GM12878 (cell line): ENCODE results near the gene HP1BP3.

ENCODE experiments used
- CREB1 ChIP-seq: IDR thresholded peaks from 2 replicates; pipeline ENCODE4 v1.6.1; 2012; ENCODE audit warnings: low read depth, mild to moderate bottlenecking, inconsistent platforms
- CTCF ChIP-seq, 3 experiments: IDR thresholded peaks in 2 of 3; conservative IDR thresholded peaks in 1 of 3; 2 replicates each; pipeline ENCODE4 v1.5.1; 2011; ENCODE audit warnings: low read depth in 3 of 3, low read length in 3 of 3, mild to moderate bottlenecking in 3 of 3, control low read depth in 2 of 3, moderate library complexity in 2 of 3, inconsistent platforms in 1 of 3, mixed read lengths in 1 of 3; ENCODE audit not compliant: control insufficient read depth in 2 of 3, insufficient read depth in 1 of 3; ENCODE audit errors: extremely low read depth in 1 of 3
- EGR1 ChIP-seq, 2 experiments: IDR thresholded peaks; 1 replicate in 1 of 2; 2 replicates in 1 of 2; pipeline ENCODE4 v1.6.1; 2011 to 2012; ENCODE audit warnings: low read depth in 2 of 2, low read length in 2 of 2, borderline replicate concordance in 1 of 2, mild to moderate bottlenecking in 1 of 2, moderate library complexity in 1 of 2
- POLR2A ChIP-seq: IDR thresholded peaks from 2 replicates; pipeline ENCODE4 v1.6.1; 2011; ENCODE audit warnings: low read depth, mild to moderate bottlenecking, low read length
- SMAD1 ChIP-seq: fragments of 450-650 bp; IDR thresholded peaks from 2 replicates; pipeline ENCODE4 v1.6.1; 2018; ENCODE audit warnings: mild to moderate bottlenecking, low read depth; ENCODE audit not compliant: partially characterized antibody
- TAF1 ChIP-seq: IDR thresholded peaks from 2 replicates; pipeline ENCODE4 v1.6.1; 2011; ENCODE audit warnings: mild to moderate bottlenecking, low read depth, low read length, borderline replicate concordance
- ZZZ3 ChIP-seq: IDR thresholded peaks from 2 replicates; pipeline ENCODE4 v1.6.1; 2011; ENCODE audit warnings: low read depth; ENCODE audit not compliant: control insufficient read depth, insufficient read length

DNA sequence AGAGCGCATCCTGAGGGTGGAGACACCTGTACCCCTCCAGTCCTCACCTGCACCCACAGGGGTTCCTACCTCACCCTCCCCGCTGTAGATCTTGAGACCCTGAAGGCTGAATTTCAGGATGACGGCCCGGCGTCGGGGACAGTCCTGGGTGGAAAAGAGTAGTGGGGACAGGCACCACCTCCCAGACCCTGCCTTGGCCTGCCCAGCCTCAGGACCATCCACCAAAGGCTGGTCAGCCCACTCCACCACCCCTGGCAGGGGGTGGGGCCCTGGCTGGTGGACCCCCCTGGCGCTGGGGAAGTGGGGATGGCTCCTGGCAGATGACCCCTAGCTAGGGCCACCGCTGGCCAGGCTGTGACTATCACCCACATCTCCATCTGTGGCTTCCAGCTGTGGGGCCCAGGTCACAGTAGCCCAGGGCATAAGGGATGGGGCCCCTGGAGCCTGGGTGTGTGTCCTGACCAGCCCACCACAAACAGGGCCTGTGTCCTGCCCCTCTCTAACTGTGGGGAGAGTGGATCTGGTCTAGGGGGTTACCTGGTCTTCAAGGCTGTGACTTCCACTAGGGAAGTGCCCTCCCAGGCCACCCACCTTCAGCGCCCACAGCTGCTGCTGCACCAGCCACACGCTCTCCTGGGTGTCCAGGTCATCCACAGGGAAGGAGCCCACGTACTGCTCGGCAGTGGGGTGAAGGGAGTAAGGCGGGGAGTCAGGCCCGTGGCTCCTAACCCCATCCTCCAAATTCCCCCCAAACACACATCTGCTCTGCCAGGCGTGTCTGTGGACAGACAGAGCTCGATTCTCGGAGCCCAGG lies 60.0 kb downstream of the HP1BP3 start:
- TF ChIP-seq CTCF (IDR thresholded peaks at IDR 0.05 in 2 of 3, conservative IDR thresholded peaks at IDR 0.05 in 1 of 3; ENCODE audit: control insufficient read depth in 2 of 3, extremely low read depth in 1 of 3, insufficient read depth in 1 of 3, low read depth in 3 of 3, low read length in 3 of 3) (no peak), ZZZ3 (no peak), CREB1 (no peak), TAF1 (no peak), POLR2A (no peak), SMAD1 (no peak), EGR1 (IDR thresholded peaks at IDR 0.05; ENCODE audit: borderline replicate concordance in 1 of 2, low read depth in 2 of 2, low read length in 2 of 2) (no peak)
